Inflammatory macrophage treated with lipopolysaccharide for 4 hours (primary cell): ENCODE measurements around the gene ADAMTS18.

Experiments
- DNase-seq: peaks from one replicate; pipeline ENCODE4 v3.0.0-alpha.2; 2020

The ADAMTS18 gene

DNA sequence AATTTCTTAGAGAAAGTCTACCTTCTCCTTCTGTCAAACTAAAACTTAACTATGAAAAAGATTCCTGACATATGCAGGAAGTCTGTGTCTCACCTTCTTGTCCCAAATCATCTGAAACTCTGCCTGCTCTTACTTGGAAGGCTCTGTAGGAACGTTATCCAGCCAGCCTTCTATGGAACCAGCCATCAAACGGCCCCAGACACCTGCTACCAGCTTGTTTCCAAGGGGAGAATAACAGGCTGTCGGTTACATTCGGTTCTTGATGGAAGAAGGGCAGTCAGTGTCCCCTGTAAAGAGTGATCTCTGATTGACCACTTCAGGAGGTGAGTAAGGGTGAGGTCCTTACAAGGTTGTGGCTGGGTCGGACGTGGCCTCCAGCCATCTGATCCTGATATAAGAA is 1.7 kb downstream of the ADAMTS18 start:
- DNase-seq = no peak

DNA sequence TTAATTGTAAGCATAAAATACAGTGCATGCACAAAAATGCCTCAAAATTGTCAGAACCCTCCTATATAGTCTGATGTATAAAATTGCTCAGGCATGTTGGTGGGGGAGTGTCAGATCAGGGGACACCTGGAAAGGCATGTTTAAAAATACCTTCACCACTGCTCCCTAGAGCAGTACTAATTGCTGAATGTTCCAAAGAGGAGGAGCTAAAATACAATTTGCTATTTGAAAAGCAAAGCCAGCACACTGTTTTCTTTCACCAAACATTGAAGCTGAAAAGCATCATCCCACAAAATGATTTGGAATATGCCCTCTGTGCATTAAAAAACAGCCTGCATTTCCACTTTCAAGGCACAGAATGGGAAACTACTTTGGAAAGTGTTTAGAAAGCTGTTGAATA is 2.6 kb downstream of the ADAMTS18 start:
- no peak for DNase-seq

DNA sequence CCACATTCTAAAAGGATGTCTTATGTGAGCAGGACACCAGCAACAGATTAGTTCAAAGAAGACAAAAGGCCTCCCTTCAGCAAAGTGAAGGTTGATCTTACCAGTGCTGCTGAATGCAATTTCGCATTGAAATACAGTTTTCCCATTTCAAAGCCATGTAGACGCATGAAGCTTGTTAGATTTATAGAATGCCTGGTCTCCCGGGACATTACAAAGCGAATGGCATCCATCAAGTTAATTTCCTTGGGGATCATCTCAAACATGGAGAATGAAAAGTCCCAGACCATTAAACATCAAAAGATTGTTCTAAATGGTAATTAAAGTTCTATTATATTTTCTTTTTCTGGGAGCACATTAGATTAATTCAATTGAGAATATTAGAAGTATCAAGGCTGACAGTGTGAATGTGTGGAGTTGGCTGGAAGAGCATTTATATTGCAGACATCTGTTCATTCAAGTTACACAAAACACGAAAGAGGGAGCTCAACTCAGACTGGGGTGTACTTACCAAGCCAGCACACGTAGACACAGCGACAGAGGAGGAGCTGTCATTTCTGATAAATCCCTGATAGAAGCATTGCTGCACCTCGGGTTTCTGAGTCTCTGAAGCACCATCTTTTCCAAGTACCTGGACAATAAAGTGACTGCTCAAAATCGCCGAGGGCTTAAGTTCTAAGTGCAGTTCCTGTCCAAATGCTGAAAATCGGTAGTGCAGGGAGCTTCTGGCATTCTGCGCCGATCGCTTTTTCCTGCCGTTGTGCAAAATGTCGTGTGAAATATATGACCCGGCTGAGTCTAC is 3.8 kb downstream of the ADAMTS18 start:
- DNase-seq = no peak

DNA sequence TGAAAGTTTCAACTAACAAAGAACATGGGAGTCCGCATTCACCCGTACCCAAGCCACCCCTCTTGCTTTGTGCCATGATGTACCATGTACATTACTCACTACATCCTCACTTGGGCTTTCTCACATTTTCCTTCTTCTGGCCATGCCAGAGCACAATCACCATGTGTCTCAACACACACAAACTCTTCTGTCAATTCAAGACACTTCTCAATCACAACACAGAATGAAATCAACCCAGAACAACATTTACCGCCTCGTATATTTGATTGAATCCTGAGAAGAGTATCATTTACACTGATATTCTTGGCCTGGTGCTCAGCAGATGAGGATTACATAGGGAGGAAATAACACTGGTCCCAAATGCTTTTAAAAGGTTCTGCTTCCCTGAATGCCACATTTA is 4.5 kb downstream of the ADAMTS18 start:
- no peak for DNase-seq

DNA sequence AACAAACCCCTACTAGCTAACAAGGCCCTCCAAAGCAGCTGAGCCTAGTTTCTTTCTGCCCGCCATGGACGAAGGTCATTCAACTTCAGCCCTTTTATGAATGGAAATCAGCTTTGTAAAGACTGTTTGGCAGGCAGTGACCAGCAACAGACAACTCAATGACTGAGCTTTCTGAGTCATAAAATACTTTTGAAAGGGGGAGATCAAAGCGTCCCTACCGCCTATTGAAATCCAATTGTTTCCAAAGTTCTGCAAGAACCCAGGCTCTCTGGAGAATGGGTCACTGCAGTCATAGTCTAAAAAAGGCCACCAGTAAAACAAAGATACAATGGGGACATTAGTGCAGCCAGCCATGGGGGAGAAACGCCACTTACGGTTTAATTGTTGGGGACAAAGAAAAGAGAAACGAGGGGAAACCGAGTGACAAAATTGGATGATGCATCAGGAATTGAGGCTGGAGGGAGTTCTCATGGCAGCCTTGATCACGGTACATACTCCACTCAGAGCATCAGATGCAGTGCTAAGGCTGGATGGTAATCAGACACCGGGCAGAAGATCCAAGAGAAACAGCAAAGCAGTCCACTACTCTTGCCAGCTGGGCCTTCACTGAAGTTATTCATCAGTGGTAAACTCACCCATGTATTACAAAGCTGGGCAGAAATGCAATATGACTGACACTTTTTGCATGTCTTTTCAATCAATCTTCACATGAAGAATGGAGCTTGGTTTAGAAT is 9.8 kb downstream of the ADAMTS18 start:
- DNase-seq = no peak

DNA sequence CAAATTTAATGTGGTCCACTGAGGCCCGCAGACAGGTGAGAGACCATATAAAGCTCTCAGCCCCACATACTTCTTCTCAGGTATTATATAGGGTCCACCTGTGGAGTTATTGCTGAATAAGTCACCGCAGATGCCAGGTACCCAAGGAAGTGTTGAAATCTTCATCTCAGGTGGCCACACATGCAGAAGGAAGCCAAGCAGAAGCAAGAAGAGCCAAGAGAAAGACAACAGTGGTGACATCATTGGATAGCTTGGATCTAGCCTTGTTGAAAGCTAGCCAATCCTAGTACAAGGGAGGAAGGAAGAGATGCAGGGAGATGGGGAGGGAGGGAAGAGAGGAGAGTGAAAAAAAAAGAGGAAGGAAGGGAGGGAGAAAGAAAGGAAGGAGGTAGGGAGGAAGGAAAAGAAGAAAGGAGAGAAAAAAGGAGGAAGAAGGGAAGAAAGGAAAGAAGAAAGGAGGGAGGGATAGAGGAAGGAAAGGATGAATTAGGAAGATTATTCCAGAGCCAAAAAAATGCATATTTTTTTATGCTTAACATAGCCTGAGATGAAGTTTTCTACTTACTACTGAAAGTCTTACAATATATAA is 12.5 kb downstream of the ADAMTS18 start:
- DNase-seq = no peak

DNA sequence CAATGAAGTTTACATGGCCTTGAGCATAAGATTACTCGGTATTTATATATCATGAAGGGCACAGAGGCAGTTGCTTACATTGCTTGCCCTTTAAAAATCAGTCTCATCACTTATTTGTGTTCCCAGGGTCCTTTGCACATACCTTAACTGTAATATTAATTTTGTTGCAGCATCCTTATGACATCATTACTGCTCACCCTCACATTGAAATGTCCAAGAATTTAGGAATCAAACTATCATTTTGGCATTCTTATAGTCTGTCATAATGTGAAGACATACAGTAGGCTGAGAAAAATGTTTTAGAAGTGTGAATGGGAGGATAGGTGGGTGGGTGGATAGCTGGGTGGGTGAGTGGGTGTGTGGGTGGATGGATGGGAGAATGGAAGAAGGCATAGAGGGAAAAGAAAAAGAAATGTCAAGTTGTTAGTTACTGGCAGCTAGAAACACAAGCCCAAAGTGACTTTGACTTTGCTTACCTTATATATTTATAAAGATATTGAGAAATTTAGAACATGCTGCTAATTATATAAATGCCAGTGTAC is 17.8 kb downstream of the ADAMTS18 start:
- no peak for DNase-seq

DNA sequence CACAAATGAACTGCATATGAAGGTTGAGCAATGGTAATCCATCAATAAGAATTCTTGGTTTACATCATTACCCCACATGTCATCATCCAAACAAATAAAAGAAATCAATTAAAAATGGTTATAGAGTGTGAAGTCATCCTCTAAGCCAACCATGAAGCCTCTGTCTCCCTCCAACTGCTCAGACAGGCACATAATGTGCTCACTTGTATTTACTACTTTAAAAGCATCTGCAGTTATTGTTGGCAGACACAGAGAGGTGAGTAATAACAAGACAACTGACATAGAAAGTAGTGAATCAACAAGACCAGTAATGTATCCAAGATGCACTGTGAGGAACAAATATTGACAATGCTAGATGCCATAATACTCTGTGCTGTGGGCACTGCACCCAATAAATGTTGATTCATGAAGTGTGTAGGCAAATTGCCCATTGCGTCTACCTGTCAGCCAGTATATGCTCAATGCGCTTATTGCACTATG is 20.0 kb downstream of the ADAMTS18 start:
- no peak for DNase-seq

DNA sequence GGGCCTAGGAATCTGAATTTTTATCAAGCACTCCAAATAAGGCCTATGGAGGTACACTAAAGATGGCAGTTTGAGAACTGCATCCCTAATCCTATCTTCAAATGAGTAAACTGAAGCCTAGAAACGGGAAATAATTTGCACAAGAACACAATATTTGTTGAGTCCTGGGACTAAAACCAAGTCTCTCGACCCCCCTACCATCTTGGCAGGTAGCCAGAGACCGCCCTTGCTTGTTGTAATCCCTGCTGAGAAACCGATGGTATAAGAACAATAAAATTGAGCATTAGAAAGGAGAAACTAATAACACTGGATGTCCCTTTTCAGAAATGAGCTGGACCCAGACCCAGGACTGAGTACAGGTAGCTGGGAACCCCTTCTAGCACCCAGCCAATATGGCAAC is 24.4 kb downstream of the ADAMTS18 start:
- DNase-seq = no peak

DNA sequence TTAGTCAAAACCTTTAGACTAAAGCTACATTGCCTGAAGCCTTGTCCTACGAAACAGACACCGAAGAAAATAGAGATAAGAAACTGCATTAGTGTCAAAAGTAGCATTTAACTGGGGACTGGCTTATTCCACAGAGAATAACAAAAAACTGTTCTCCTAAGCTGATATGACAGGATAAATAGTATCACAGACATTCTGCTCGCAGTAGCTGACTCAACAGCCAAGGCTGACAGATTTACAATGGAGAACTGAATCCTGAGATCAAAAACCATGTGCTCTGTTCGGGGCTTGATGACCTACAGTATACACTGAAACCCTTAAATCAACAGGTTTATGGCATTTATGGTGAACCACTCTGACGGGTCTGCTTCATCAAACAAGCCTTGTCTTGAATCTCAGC is 25.5 kb downstream of the ADAMTS18 start:
- DNase-seq = no peak

DNA sequence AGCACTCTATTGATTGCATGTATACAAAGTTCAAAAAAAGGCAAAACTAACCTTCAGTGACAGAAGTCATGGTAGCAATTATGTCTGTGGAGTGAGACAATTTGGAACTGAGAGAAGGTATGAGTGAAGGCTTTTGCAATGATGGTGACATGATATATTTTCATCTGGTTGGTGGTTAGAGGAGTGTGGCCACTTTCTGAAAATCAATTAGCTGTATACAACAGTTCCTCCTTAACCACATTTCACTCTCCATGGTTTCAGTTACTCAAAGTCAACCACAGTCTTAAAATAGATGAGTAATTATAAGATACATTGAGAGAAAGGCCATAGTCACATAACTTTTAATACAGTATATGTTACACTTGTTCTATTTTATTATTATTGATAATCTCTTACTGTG is 26.2 kb downstream of the ADAMTS18 start:
- no peak for DNase-seq

DNA sequence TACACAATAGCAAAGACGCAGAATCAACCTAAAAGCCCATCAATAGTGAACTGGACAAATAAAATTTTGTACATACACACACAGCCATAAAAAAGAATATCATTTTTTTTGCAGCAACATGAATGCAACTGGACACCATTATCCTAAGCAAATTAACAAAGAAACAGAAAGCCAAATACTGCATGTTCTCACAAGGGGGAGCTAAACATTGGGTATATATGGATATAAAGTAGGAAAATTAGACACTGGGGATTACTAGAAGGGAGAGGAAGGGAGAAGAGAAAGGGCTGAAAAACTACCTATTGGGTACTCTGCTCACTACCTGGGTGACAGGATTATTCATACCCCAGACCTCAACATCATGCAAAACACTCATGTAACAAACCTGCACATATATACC is 28.2 kb downstream of the ADAMTS18 start:
- no peak for DNase-seq

DNA sequence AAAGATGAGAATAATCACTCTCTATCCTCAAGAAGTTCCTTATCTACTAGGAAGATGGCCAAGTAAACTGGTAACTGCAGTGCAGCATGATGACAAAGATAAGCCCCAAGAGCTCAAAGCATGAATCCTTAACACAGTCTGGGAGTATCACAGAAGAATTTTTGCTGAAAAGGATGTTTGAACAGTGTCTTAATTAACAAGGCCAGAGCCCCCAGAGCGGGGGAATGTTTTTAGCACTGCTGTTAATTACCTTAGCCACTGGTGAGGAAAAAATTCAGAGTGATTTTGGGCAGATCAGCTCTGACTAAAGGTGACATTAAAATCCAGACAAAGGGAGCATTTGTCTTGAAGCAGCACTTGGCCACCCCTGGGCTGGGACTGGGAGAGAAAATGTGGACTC is 30.1 kb downstream of the ADAMTS18 start:
- DNase-seq = no peak

DNA sequence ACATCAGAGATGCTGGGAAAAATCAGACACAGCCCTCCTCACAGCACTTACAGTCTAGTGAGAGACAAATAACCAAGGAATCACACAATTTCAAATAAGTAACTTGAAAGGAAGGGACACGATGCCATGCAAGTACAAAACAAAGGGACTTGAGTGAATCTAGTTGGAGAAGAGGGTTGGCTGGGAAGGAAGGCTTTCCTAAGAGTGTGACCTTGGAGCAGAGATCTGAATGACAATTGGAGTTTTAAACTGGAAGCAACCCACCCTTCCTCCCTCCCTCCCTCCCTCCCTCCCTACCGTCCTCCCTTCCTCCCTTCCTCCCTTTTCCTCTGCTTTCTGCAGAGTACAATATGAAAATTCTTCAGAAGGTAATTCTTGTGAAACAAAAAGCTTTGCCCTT is 31.1 kb downstream of the ADAMTS18 start:
- no peak for DNase-seq

DNA sequence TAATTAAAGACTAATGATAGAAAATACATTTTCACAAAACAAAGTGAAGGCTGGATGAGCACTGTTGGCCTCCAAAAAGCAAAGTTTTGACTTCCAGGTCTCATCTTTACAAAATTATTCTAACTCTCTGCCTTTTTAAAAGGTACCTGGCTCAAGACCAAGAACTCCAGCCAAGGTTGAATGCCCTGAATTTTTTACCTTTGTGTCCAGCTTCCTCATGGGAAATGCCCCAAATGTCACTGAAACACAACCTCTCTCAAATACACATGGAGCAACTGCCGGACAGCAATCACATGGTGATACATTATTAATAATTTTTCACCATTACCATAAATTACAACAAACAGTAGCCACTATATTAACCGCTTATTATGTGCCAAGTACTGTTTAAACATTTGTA is 32.2 kb downstream of the ADAMTS18 start:
- DNase-seq = no peak

DNA sequence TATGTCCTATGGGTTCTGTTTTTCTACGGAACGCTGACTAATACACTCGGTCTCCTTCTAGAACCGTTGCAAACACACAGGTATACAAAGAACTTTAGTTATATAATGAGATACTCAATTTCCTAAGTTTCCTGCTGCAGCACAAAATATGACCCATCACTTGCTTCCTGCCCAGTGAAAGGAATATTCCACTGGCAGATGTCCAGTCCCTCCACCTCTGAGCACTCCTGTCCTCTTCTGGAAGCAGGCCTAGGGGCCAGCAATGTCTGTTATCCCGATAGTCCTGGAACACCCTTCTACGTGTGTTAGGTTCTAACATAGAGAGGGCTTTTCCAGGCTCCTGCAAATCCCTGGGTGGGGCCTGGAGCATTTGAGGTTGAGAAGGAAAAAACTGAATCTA is 32.7 kb downstream of the ADAMTS18 start:
- DNase-seq = no peak

DNA sequence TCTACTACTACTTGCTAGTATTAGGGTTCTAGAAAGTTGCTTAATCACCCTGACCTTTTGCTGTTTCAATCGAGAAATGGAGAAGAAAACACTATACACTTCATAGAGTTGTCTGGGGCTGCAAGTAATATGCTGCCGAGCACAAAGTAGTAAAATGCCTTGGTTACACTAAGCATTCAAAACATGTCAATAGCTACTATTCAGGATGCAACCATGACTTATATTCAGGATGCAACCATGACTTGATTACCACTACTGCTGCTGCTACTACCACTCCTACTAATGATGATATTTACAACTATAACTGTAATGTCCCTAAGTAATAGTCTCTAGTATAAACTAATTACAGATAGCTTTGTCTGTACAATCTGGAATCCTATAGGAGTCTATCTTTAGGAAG is 35.3 kb downstream of the ADAMTS18 start:
- no peak for DNase-seq

DNA sequence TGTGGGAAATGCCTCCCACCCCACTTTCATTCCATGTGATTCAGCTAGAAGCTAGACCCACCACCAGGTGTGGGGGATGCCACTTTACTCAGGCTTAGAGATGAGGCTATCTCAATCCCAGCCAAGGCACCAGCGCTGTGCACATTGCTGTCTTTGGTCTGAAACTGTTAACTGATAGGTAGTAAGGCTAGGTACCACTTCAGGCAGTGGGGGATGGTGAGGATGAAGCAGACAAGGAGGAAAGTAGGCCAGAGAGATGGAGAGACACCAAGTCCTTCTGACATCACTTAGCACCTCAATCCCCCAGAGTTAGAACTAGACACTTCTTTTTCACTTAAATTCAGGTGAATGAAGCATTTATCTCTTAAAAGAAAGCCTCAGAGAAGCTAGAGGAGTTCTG is 35.8 kb downstream of the ADAMTS18 start:
- DNase-seq = no peak

DNA sequence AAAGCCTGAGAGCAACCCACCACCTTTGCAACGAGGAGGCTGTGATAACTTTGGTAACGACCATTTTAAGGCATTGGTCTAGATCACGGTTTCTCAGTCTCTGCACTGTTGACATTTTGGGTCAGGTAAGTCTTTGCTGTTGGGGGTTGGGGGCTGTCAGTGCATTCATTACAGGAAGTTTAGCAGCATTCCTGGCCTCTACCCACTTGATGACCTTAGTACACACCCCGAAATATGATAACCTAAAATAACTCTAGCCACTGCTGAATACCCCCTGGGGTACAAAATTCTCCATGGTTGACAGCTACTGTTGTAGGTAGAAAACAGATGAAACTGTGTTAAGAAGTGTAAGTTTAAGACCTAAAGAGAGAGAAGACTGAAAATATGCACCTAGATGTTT is 36.3 kb downstream of the ADAMTS18 start:
- DNase-seq = no peak

DNA sequence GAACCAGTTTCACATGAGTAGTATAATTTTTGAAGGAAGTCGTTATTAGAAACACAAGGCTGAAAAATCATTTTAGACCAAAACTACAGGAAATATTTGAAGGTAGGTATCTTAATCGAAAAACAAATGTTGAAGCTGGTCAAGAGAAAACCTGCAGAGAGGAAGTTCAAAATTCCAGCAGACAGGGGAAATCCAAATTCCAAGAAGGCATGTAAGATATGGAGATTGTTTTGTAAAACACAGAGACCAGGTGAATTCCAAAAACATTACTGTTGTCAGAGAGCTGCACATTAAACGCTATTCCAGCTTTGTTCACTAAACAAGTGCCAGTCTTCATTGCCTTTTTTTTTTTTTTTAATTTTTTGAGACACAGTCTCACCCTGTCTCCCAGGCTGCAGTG is 38.4 kb downstream of the ADAMTS18 start:
- DNase-seq = no peak

DNA sequence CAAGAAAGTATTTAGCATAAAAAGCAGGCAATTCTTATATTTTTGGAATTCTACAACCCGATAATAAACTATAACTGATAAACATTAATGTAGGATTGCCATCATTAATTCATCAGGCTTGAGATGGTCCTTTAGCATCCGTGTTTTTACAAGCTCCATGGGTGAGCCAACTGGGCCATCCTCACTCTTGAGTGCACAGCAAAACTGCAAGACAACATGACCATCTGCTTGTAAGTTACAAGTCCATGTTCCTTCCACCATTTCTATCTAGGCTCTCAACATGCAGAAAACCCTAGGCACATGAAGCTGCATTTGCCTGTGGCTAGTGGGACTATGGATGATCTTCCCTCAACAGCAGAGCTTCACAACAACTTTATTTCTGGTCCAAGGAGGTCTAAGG is 40.1 kb downstream of the ADAMTS18 start:
- DNase-seq = no peak

DNA sequence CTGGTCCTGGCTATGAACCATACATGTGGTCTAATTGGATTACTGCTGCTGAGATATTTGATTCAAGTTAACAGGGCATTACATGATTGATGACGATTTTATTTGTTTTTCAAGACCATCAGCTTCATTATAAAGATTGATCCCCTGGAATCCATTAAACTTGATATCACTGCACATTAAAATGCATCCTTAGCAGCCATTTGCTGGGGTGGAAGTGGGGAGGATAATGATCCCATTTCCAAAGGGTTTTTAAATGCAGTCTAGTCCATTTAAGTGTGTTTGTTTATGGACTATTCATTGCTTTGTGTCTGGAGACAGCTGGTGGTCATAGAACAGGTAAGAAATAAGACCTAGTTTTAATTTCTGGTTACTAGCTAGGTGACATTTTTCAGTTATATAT is 40.9 kb downstream of the ADAMTS18 start:
- no peak for DNase-seq

DNA sequence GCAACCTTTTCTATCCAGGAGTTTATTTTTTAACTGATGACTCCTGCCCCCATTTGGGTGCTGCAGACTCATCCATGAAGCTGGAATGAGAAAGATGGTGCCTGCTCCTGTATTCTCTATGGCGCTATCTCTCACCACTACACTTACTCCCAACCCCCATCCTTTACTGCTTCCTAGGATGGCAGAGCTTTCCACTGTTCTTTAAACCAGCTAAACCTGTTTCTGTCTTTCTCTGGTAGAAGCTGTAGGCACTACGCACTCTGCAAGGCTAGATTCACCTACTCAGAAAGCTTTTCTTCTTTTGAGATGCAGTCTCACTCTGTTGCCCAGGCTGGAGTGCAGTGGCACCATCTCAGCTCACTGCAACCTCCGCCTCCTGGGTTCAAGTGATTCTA is 47.0 kb downstream of the ADAMTS18 start:
- no peak for DNase-seq
